ENCODE results near the gene HOXA5. TPM values are rescaled to one million over a fixed set of nuclear protein-coding genes. Genes with fewer than 3 reads are reported as not detected.

HOXA5 gene
- total and polyA plus RNA-seq, 4 donors, result 20.6 to 171 (median 95.6) TPM

DNA sequence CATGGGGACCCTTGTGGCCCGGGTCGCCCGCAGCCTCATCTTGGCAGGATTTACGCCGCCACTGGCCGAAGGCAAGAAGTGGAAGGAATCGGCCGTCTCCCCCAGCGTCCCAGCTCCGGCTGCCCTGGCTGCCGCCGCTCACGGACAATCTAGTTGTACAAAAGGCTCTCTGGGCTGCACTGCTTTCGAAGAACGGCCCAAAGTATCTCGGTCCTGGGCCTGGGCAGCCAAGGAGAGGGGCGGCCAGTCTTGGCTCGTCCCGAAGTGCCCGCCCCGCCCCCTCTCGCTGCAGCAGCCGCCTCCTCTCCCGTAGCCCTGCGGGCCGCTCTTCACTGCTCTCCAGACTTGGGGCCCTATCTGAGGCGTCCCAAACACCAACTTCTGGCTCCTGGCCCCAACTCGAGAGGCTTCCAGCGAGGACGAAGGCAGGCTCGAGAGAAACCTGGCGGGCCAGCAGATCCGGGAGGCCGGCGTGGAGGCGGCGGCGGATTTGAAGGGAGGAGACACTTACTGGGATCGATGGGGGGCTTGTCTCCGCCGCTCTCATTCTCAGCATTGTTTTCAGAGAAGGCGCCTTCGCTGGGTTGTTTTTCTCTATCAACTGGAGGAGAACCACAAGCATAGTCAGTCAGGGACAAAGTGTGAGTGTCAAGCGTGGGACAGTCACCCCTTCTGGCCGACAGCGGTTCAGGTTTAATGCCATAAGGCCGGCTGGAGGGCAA, 21.0 kb upstream of the HOXA5 start:
- H3K4me3 ChIP-seq (ENCODE audit: low read depth, low read length), result peak overlapping the region; percentile 63

DNA sequence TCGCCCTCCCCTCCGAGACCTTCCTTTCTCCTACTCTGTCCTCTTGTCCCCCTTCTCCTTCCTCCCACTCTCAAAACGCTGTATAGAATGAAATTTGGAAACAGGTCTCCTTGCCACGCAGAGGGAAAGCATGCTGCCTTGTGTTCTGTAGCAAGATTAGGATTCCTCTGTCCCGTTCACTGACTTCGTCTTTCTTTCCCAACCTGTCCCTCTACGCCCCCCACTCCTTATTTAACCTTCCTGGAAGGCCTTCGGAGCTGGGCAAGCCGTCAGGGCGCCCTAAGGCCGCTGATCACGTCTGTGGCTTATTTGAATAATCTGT, 20.5 kb upstream of the HOXA5 start:
- Histone ChIP-seq H3K27me3 (ENCODE audit: control insufficient read depth, insufficient read depth, low read length) (peaks cover 47% of the 10 kb centered on the region), H3K4me1 (ENCODE audit: control insufficient read depth, insufficient read depth, low read length) (peaks cover 71% of the 10 kb centered on the region), H3K9me3 (ENCODE audit: control insufficient read depth, insufficient read depth, low read length) (no peaks in the 10 kb centered on the region), H3K36me3 (ENCODE audit: control insufficient read depth, insufficient read depth, low read length) (peaks cover 27% of the 10 kb centered on the region), H3K4me3 (ENCODE audit: low read depth, low read length) (peak overlapping the region; percentile 63), H3K27ac (ENCODE audit: low read depth, low read length) (peak overlapping the region; percentile 99)
- WGBS (ENCODE audit: insufficient coverage), result 22% methylated on average over 9 of the region's 12 CpGs
- no peak for DNase-seq (ENCODE audit: low read depth in 4 of 6, low spot score in 6 of 6)

More for the DNA sequence above, 21.0 kb upstream of the HOXA5 start:
- no peak for DNase-seq (ENCODE audit: low read depth in 4 of 6, low spot score in 6 of 6)
- peaks cover 48% of the 10 kb centered on the region for H3K27me3 ChIP-seq (ENCODE audit: control insufficient read depth, insufficient read depth, low read length)
- peak overlapping the region; percentile 99 for H3K27ac ChIP-seq (ENCODE audit: low read depth, low read length)
- H3K4me1 ChIP-seq (ENCODE audit: control insufficient read depth, insufficient read depth, low read length), result peaks cover 71% of the 10 kb centered on the region
- WGBS (ENCODE audit: insufficient coverage), result 4% methylated on average over 47 of the region's 47 CpGs
- peaks cover 30% of the 10 kb centered on the region for H3K36me3 ChIP-seq (ENCODE audit: control insufficient read depth, insufficient read depth, low read length)
- H3K9me3 ChIP-seq (ENCODE audit: control insufficient read depth, insufficient read depth, low read length), result no peaks in the 10 kb centered on the region

DNA sequence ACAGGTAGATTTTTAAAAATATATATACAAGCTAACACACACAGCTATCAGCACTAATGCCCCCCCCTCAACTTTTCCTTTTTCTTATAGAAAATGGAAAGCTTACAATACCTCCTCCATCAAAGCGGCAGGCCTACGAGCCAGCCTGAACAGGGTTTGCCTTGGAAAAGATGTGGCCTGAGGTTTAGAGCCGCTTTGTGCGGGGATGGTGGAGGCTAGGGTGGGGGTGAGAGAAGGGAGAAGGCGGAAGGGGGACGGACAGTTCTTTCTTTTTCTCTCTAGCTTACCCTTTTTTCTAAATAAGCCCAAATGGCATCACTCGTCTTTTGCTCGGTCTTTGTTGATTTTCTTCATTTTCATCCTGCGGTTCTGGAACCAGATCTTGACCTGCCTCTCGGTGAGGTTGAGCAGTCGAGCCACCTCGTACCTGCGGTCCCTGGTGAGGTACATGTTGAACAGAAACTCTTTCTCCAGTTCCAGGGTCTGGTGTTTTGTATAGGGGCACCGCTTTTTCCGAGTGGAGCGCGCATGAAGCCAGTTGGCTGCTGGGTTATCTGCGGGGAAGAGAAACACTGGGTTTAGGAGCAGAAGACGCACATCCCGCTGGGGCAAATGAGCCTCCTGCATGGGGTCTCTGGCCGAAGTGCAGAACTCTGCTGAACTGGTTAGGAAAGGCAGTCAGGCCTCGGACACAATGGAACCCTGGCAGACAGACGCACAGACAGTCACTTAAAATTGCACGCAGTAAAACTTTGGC, 20.0 kb upstream of the HOXA5 start:
- H3K27ac ChIP-seq (ENCODE audit: low read depth, low read length), result peak overlapping the region; percentile 99
- 42% methylated on average over 15 of the region's 24 CpGs for WGBS (ENCODE audit: insufficient coverage)
- H3K9me3 ChIP-seq (ENCODE audit: control insufficient read depth, insufficient read depth, low read length), result no peaks in the 10 kb centered on the region
- DNase-seq (ENCODE audit: low read depth in 4 of 6, low spot score in 6 of 6), result no peak
- H3K4me3 ChIP-seq (ENCODE audit: low read depth, low read length), result peak overlapping the region; percentile 63
- peaks cover 24% of the 10 kb centered on the region for H3K36me3 ChIP-seq (ENCODE audit: control insufficient read depth, insufficient read depth, low read length)
- peaks cover 72% of the 10 kb centered on the region for H3K4me1 ChIP-seq (ENCODE audit: control insufficient read depth, insufficient read depth, low read length)
- H3K27me3 ChIP-seq (ENCODE audit: control insufficient read depth, insufficient read depth, low read length), result peaks cover 47% of the 10 kb centered on the region

DNA sequence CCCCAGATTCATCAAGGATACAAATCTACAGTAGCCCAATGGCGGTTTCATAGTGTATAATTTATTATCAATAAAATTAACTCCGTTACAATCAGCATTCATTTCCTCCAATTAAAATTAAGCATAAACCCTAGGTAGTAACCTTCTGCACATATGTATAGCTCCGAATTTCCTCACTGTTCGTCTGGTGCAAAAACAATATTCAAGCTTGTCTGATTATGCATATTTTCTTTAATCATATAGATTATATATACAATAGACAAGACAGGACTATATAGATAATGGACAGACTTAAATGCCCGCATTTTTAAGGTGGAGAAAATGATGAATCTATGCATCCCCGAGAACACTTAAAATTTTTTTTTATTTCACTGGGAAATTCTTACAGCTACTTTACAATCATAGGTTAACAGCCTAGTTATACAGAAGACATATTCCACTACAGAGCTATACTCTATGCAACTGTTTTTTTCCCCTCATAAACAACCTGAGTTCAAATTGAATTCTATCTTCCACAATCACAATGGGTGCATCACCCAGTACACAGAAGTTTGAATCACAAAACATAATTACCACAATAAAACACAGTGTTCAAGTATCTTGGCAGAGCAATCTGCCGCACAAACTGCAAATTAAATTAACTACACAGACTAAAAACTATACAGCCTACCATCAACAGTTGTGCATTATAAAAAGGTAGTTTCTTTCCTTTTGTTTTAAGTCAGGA, 19.2 kb upstream of the HOXA5 start:
- peak overlapping the region; percentile 99 for H3K27ac ChIP-seq (ENCODE audit: low read depth, low read length)
- 40% methylated on average over 1 of the region's 7 CpGs for WGBS (ENCODE audit: insufficient coverage)

DNA sequence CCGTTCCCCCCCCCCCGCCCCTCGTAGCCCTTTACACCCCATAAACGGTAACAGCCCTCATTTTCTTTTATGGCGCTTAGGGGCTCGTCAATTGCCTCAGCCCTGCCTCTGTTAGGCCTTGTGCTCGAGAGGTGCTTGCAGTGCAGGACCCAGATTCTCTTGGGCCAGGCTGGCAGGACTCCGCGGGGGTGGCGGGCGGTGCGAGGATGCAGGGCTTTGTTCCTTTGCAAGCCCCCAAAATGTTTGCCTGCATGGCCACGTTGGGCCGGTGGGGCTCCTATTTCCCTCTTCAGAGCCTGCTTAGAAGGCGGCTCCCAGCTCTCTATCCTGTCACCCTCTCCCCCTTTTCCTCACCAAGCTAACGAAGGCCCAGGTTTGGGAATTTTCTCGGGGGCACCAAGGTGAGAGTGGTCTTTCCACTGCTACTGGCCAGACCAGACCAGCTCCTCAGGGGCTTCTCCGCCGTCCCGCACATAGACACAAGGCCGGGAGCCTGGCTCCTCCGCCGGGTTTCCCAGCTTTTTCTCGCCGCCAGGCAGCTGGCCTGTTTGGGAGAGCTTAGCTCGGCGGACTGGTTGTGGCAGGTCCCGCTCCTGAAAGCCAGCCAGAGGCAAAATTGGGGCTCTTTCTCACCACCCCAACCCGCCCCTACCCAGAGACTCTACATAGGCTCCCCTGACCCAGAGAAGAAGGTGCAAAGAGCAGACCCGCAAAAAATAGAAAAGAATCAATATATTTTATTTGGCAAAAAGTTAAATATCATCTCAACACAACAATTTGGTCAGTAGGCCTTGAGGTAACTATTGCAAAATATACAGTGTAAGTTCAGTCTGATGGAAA, 18.5 kb upstream of the HOXA5 start:
- Histone ChIP-seq H3K9me3 (ENCODE audit: control insufficient read depth, insufficient read depth, low read length) (no peaks in the 10 kb centered on the region), H3K27me3 (ENCODE audit: control insufficient read depth, insufficient read depth, low read length) (peaks cover 42% of the 10 kb centered on the region), H3K4me1 (ENCODE audit: control insufficient read depth, insufficient read depth, low read length) (peaks cover 78% of the 10 kb centered on the region), H3K27ac (ENCODE audit: low read depth, low read length) (peak overlapping the region; percentile 99), H3K4me3 (ENCODE audit: low read depth, low read length) (peak overlapping the region; percentile 63), H3K36me3 (ENCODE audit: control insufficient read depth, insufficient read depth, low read length) (peaks cover 24% of the 10 kb centered on the region)
- 23% methylated on average over 23 of the region's 30 CpGs for WGBS (ENCODE audit: insufficient coverage)
- DNase-seq (ENCODE audit: low read depth in 4 of 6, low spot score in 6 of 6), result no peak

More for the DNA sequence above, 19.2 kb upstream of the HOXA5 start:
- Histone ChIP-seq H3K27me3 (ENCODE audit: control insufficient read depth, insufficient read depth, low read length) (peaks cover 49% of the 10 kb centered on the region), H3K4me3 (ENCODE audit: low read depth, low read length) (peak overlapping the region; percentile 63), H3K36me3 (ENCODE audit: control insufficient read depth, insufficient read depth, low read length) (peaks cover 24% of the 10 kb centered on the region), H3K4me1 (ENCODE audit: control insufficient read depth, insufficient read depth, low read length) (peaks cover 74% of the 10 kb centered on the region), H3K9me3 (ENCODE audit: control insufficient read depth, insufficient read depth, low read length) (no peaks in the 10 kb centered on the region)
- no peak for DNase-seq (ENCODE audit: low read depth in 4 of 6, low spot score in 6 of 6)

DNA sequence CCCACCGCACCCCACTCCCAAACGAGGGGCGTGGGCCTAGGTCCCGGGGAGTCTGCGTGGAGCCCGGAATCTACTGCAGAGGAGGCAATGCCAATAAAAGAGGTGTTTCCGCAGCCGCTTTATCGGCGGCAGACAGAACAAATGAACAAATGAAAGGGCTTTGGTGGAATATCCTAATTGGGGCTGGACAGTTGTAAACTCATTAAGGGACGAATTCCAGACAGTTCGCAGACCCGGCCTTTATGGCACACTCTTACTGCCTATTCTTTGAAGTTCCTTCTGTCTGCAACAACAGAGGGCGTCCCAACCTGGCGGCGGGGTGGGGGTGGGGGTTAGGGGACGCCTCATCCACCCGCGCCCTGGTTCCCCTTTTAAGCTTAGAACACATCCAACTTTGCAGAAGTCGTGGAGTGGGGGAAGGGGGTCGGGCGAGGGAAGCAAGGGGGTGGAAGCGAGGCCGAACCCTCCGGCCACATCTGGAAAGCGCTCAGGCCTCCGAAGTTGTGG, 17.8 kb upstream of the HOXA5 start:
- H3K4me3 ChIP-seq (ENCODE audit: low read depth, low read length), result peak overlapping the region; percentile 74
- H3K36me3 ChIP-seq (ENCODE audit: control insufficient read depth, insufficient read depth, low read length), result peaks cover 24% of the 10 kb centered on the region
- no peak for DNase-seq (ENCODE audit: low read depth in 4 of 6, low spot score in 6 of 6)
- H3K27ac ChIP-seq (ENCODE audit: low read depth, low read length), result peak overlapping the region; percentile 99
- peaks cover 35% of the 10 kb centered on the region for H3K27me3 ChIP-seq (ENCODE audit: control insufficient read depth, insufficient read depth, low read length)
- WGBS (ENCODE audit: insufficient coverage), result 8% methylated on average over 13 of the region's 27 CpGs
- H3K4me1 ChIP-seq (ENCODE audit: control insufficient read depth, insufficient read depth, low read length), result peaks cover 73% of the 10 kb centered on the region
- H3K9me3 ChIP-seq (ENCODE audit: control insufficient read depth, insufficient read depth, low read length), result no peaks in the 10 kb centered on the region

DNA sequence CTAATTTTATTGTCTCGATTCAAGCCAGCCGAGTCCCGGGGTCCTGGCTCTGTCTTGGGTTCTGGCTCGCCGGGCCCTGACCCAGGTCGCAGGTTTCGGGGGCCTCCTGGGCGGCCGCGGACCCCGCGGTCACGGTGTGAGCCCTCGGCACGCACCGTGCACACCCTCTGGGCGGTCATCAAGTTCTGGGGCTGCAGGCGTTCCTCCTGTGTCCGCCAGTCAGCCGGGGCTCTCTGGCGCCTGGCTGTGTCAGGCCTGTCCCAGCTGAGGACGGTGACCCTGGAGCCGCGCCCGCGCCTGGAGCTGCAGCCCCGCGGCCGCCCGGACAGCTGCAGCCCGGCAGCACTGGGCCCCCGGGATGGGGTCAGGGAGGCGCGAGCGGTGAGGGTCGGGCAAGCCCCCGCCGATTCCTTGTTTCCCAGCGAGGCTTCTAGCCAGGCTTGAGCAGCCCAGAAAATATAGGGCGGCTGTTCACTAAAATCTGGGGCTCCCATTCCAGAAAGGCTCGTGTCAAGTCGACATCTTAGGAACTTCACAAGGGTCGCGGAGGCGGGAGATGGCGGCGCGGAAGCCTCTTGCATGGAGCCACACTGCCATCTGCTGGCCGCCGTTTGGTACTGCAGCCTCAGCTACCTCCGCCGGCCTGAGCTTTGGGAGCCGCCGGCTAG, 17.2 kb upstream of the HOXA5 start:
- peak overlapping the region; percentile 99 for H3K27ac ChIP-seq (ENCODE audit: low read depth, low read length)
- H3K4me3 ChIP-seq (ENCODE audit: low read depth, low read length), result peak overlapping the region; percentile 74
- H3K36me3 ChIP-seq (ENCODE audit: control insufficient read depth, insufficient read depth, low read length), result peaks cover 24% of the 10 kb centered on the region
- peaks cover 67% of the 10 kb centered on the region for H3K4me1 ChIP-seq (ENCODE audit: control insufficient read depth, insufficient read depth, low read length)
- peaks cover 29% of the 10 kb centered on the region for H3K27me3 ChIP-seq (ENCODE audit: control insufficient read depth, insufficient read depth, low read length)
- no peaks in the 10 kb centered on the region for H3K9me3 ChIP-seq (ENCODE audit: control insufficient read depth, insufficient read depth, low read length)
- WGBS (ENCODE audit: insufficient coverage), result 1% methylated on average over 54 of the region's 54 CpGs
- peak in 5 of 6 donors; percentile 83 to 97 (median 91) for DNase-seq (ENCODE audit: low read depth in 4 of 6, low spot score in 6 of 6)

DNA sequence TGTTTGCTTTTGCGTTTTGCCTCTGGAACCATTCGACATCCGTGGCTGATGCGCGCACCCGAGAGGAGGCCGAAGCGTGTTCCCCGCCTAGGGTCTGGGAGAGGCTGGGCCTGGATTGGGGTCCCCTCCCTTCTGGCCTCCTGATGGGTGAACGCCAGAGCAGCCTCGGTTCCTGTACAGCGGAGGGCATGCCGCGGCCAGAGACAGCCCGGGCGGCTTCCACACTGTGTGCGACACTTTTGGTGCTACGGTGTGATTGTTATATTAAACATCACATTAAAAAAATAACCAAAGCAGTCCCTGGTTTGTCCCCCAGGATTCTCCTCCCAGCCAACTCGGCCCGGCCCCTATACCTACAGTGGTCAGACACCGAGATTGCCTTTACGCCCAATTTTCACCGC, 16.7 kb upstream of the HOXA5 start:
- Histone ChIP-seq H3K4me1 (ENCODE audit: control insufficient read depth, insufficient read depth, low read length) (peaks cover 67% of the 10 kb centered on the region), H3K27me3 (ENCODE audit: control insufficient read depth, insufficient read depth, low read length) (peaks cover 24% of the 10 kb centered on the region), H3K27ac (ENCODE audit: low read depth, low read length) (peak overlapping the region; percentile 99), H3K4me3 (ENCODE audit: low read depth, low read length) (peak overlapping the region; percentile 74), H3K36me3 (ENCODE audit: control insufficient read depth, insufficient read depth, low read length) (peaks cover 25% of the 10 kb centered on the region), H3K9me3 (ENCODE audit: control insufficient read depth, insufficient read depth, low read length) (no peaks in the 10 kb centered on the region)
- DNase-seq (ENCODE audit: low read depth in 4 of 6, low spot score in 6 of 6), result peak in 2 of 6 donors; percentile 73 to 88
- 19% methylated on average over 15 of the region's 23 CpGs for WGBS (ENCODE audit: insufficient coverage)

Data from spinal cord (tissue), 10 donors.